H9 (cell line): ENCODE results near the gene CDC42EP4. TPM values are rescaled to one million over a fixed set of nuclear protein-coding genes. Genes with fewer than 3 reads are reported as not detected.

Experiments used
- DNase-seq: peaks from one replicate; pipeline ENCODE4 v3.0.0-alpha.2; 2017
- H2AFZ ChIP-seq: one replicate; pipeline ENCODE4 v1.6.1; 2013; ENCODE audit warnings: mild to moderate bottlenecking, low read length, control low read depth, moderate library complexity
- H2AK5ac ChIP-seq: 2 replicates; pipeline ENCODE4 v1.6.1; 2013; ENCODE audit warnings: low read length, control low read depth, mixed read lengths; ENCODE audit not compliant: insufficient read length
- H2BK120ac ChIP-seq: one replicate; pipeline ENCODE4 v1.6.1; 2013; ENCODE audit warnings: low read depth, mild to moderate bottlenecking, low read length, control low read depth, inconsistent platforms; ENCODE audit not compliant: poor library complexity, severe bottlenecking
- H2BK12ac ChIP-seq: 2 replicates; pipeline ENCODE4 v1.6.1; 2013; ENCODE audit warnings: low read length, control low read depth, mixed read lengths, low read depth; ENCODE audit not compliant: insufficient read length
- H2BK15ac ChIP-seq: 2 replicates; pipeline ENCODE4 v1.6.1; 2013; ENCODE audit warnings: low read depth, low read length, control low read depth
- H2BK20ac ChIP-seq: one replicate; pipeline ENCODE4 v1.6.1; 2013; ENCODE audit warnings: low read depth, mild to moderate bottlenecking, low read length, control low read depth, inconsistent platforms; ENCODE audit not compliant: poor library complexity, severe bottlenecking
- H2BK5ac ChIP-seq: 2 replicates; pipeline ENCODE4 v1.6.1; 2013; ENCODE audit warnings: low read length, control low read depth, mixed read lengths; ENCODE audit not compliant: insufficient read length
- H3K14ac ChIP-seq: 2 replicates; pipeline ENCODE4 v1.6.1; 2013; ENCODE audit warnings: low read length, control low read depth; ENCODE audit not compliant: insufficient read depth
- H3K18ac ChIP-seq: 2 replicates; pipeline ENCODE4 v1.6.1; 2013; ENCODE audit warnings: low read depth, mild to moderate bottlenecking, mixed read lengths, low read length, control low read depth; ENCODE audit not compliant: insufficient read length
- H3K23ac ChIP-seq: 2 replicates; pipeline ENCODE4 v1.6.1; 2013; ENCODE audit warnings: low read length, control low read depth, mixed read lengths, low read depth; ENCODE audit not compliant: insufficient read length
- H3K23me2 ChIP-seq: 2 replicates; pipeline ENCODE4 v1.6.1; 2013; ENCODE audit warnings: low read depth, mild to moderate bottlenecking, mixed read lengths, low read length, control low read depth; ENCODE audit not compliant: insufficient read length, poor library complexity, severe bottlenecking
- H3K27ac ChIP-seq: 2 replicates; pipeline ENCODE4 v1.5.1; 2013; ENCODE audit warnings: low read length, control low read depth, mixed read lengths, low read depth; ENCODE audit not compliant: insufficient read length
- H3K27me3 ChIP-seq: 2 replicates; pipeline ENCODE4 v1.6.1; 2013; ENCODE audit warnings: low read length, control low read depth, inconsistent platforms; ENCODE audit not compliant: insufficient read depth
- H3K4ac ChIP-seq: 2 replicates; pipeline ENCODE4 v1.6.1; 2013; ENCODE audit warnings: low read depth, mild to moderate bottlenecking, control low read depth, inconsistent platforms, low read length, moderate library complexity
- H3K4me1 ChIP-seq: 2 replicates; pipeline ENCODE4 v1.6.1; 2013; ENCODE audit warnings: low read length, control low read depth, inconsistent platforms; ENCODE audit not compliant: insufficient read depth
- H3K4me2 ChIP-seq: 2 replicates; pipeline ENCODE4 v1.6.1; 2013; ENCODE audit warnings: low read length, control low read depth, mixed read lengths; ENCODE audit not compliant: insufficient read length, insufficient read depth
- H3K56ac ChIP-seq: 2 replicates; pipeline ENCODE4 v1.6.1; 2013; ENCODE audit warnings: low read depth, mild to moderate bottlenecking, mixed read lengths, low read length, control low read depth; ENCODE audit not compliant: insufficient read length
- H3K79me1 ChIP-seq: 2 replicates; pipeline ENCODE4 v1.6.1; 2013; ENCODE audit warnings: low read depth, mild to moderate bottlenecking, moderate library complexity, low read length, control low read depth, inconsistent platforms; ENCODE audit not compliant: insufficient read depth, poor library complexity, severe bottlenecking
- H3K79me2 ChIP-seq: 2 replicates; pipeline ENCODE4 v1.6.1; 2013; ENCODE audit warnings: low read length, control low read depth, inconsistent platforms; ENCODE audit not compliant: insufficient read depth
- H3K9ac ChIP-seq: 2 replicates; pipeline ENCODE4 v1.6.1; 2013; ENCODE audit warnings: low read length, control low read depth, mixed read lengths; ENCODE audit not compliant: insufficient read length; ENCODE audit errors: extremely low read depth
- H3K9me3 ChIP-seq: one replicate; pipeline ENCODE4 v1.6.1; 2013; ENCODE audit warnings: low read depth, low read length, inconsistent platforms; ENCODE audit not compliant: control insufficient read depth
- H3T11ph ChIP-seq: one replicate; pipeline ENCODE4 v1.6.1; 2013; ENCODE audit warnings: mild to moderate bottlenecking, low read length, control low read depth, inconsistent platforms
- H4K20me1 ChIP-seq: one replicate; pipeline ENCODE4 v1.6.1; 2013; ENCODE audit not compliant: control insufficient read depth, insufficient read length, insufficient read depth
- H4K5ac ChIP-seq: 2 replicates; pipeline ENCODE4 v1.6.1; 2013; ENCODE audit warnings: low read depth, mild to moderate bottlenecking, mixed read lengths, low read length, control low read depth; ENCODE audit not compliant: insufficient read length
- H4K8ac ChIP-seq: replicated peaks from 2 replicates; pipeline ENCODE4 v1.6.1; 2013; ENCODE audit warnings: low read length, control low read depth, mixed read lengths, low read depth; ENCODE audit not compliant: insufficient read length
- H4K91ac ChIP-seq: 2 replicates; pipeline ENCODE4 v1.6.1; 2013; ENCODE audit warnings: low read depth, mild to moderate bottlenecking, moderate library complexity, mixed read lengths, low read length, control low read depth; ENCODE audit not compliant: insufficient read length
- H3K27ac Mint-ChIP-seq, 3 experiments: 2 replicates in 2 of 3; 3 replicates in 1 of 3; pipeline ENCODE4 v1.8.0; 2020 to 2021; ENCODE audit warnings: mixed read lengths in 3 of 3, mild to moderate bottlenecking in 1 of 3, moderate library complexity in 1 of 3
- H3K27me3 Mint-ChIP-seq: 2 replicates; pipeline ENCODE4 v1.8.0; 2021; ENCODE audit warnings: low read depth, mild to moderate bottlenecking, moderate library complexity, mixed read lengths
- H3K36me3 Mint-ChIP-seq, 3 experiments: 2 replicates in 2 of 3; 3 replicates in 1 of 3; pipeline ENCODE4 v1.8.0; 2020 to 2021; ENCODE audit warnings: low read depth in 3 of 3, mixed read lengths in 3 of 3; ENCODE audit not compliant: insufficient read depth in 1 of 3
- H3K4me1 Mint-ChIP-seq, 2 experiments: 2 replicates each; pipeline ENCODE4 v1.8.0; 2020; ENCODE audit warnings: mixed read lengths in 2 of 2
- H3K4me3 Mint-ChIP-seq, 2 experiments: 2 replicates in 1 of 2; 3 replicates in 1 of 2; pipeline ENCODE4 v1.8.0; 2020 to 2021; ENCODE audit warnings: mild to moderate bottlenecking in 2 of 2, mixed read lengths in 2 of 2, moderate library complexity in 1 of 2
- H3K9me3 Mint-ChIP-seq, 2 experiments: 2 replicates in 1 of 2; 3 replicates in 1 of 2; pipeline ENCODE4 v1.8.0; 2020; ENCODE audit warnings: mild to moderate bottlenecking in 2 of 2, mixed read lengths in 2 of 2, moderate library complexity in 1 of 2
- WGBS: extraction: QIAGEN DNeasy Blood & Tissue Kit; methylation state at CpG from one replicate; pipeline ENCODE4 v1.1.7; 2013; ENCODE audit warnings: missing lambda C conversion rate, low lambda C conversion rate, mixed read lengths; ENCODE audit not compliant: insufficient read length; ENCODE audit errors: extremely low coverage; 5-methylcytosine and 5-hydroxymethylcytosine counted together
- total RNA-seq: library from RNA; stranded (reverse); gene quantifications from 2 replicates; pipeline ENCODE4 v1.2.1, GENCODE V29; 2021
- TF ChIP-seq, protein P1 (sequence below): fragments of 200-600 bp; sonication (generic); conservative IDR thresholded peaks from 3 replicates; pipeline ENCODE4 v1.8.0; 2021; ENCODE audit warnings: antibody characterized with exemption, mild to moderate bottlenecking

The CDC42EP4 gene
- total RNA-seq, 1 experiment from 2014 or later: 27.1 TPM

GRCh38 chr17:73307130-73307529 is 4.7 kb downstream of the CDC42EP4 start:
- Histone ChIP-seq H3K56ac (no peak overlapping the region), H2AFZ (no peak overlapping the region), H3K4ac (no peak overlapping the region), H3K14ac (no peak overlapping the region), H3K27ac (no peak overlapping the region), H2BK15ac (no peak overlapping the region), H3K79me2 (no peaks in the 10 kb centered on the region), H4K91ac (no peak overlapping the region), H3T11ph (no peak overlapping the region), H4K20me1 (no peaks in the 10 kb centered on the region), H3K23me2 (peaks cover 8% of the 10 kb centered on the region), H2BK120ac (no peak overlapping the region), H3K18ac (no peak overlapping the region), H4K8ac (no peak overlapping the region), H3K4me2 (no peak overlapping the region), H3K27me3 (no peaks in the 10 kb centered on the region), H2BK20ac (no peak overlapping the region), H3K23ac (no peak overlapping the region), H4K5ac (no peak overlapping the region), H3K9me3 (no peaks in the 10 kb centered on the region), H2BK5ac (no peak overlapping the region), H3K9ac (no peak overlapping the region), H2BK12ac (no peak overlapping the region), H3K79me1 (no peaks in the 10 kb centered on the region), H3K4me1 (peaks cover 6% of the 10 kb centered on the region; the same call in 1 of the 2 replicates), H2AK5ac (no peak overlapping the region)
- no CpG with 5 or more reads among the region's 9 CpGs for WGBS
- DNase-seq: peak; percentile 23
- Mint-ChIP-seq H3K4me1 (peaks cover 38 to 42% of the 10 kb centered on the region in 2 experiments), H3K27ac (no peak overlapping the region), H3K9me3 (no peaks in the 10 kb centered on the region), H3K36me3 (peaks cover 0 to 4% (median 0%) of the 10 kb centered on the region in 3 experiments; a peak in 3 of 7 replicates), H3K27me3 (no peaks in the 10 kb centered on the region), H3K4me3 (no peak overlapping the region)
- TF ChIP-seq, protein P1, sequence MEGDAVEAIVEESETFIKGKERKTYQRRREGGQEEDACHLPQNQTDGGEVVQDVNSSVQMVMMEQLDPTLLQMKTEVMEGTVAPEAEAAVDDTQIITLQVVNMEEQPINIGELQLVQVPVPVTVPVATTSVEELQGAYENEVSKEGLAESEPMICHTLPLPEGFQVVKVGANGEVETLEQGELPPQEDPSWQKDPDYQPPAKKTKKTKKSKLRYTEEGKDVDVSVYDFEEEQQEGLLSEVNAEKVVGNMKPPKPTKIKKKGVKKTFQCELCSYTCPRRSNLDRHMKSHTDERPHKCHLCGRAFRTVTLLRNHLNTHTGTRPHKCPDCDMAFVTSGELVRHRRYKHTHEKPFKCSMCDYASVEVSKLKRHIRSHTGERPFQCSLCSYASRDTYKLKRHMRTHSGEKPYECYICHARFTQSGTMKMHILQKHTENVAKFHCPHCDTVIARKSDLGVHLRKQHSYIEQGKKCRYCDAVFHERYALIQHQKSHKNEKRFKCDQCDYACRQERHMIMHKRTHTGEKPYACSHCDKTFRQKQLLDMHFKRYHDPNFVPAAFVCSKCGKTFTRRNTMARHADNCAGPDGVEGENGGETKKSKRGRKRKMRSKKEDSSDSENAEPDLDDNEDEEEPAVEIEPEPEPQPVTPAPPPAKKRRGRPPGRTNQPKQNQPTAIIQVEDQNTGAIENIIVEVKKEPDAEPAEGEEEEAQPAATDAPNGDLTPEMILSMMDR: no peak
